K562 (cell line): ENCODE results near the gene SCN4B. TPM values are rescaled to one million over a fixed set of nuclear protein-coding genes. Genes with fewer than 3 reads are reported as not detected.

Experiments
- ATAC-seq: fragments of 200-7000 bp; cut with Tn5 transposase; 3 replicates; pipeline ENCODE4 v1.9.1; 2020; ENCODE audit warnings: moderate library complexity
- BruUV-seq: library from RNA; stranded (reverse); fragments of 400-500 nt; replicated peaks from 2 replicates; lab custom pipeline; 2021; lab: Mats Ljungman, UMichigan
- CTCF ChIA-PET: fragments of 300-600 bp; formaldehyde crosslinking; extraction: SDS; loops from one replicate; lab custom pipeline; 2021; ENCODE audit warnings: low intra/inter-chr PET ratio; lab: Yijun Ruan, JAX
- POLR2A ChIA-PET: fragments of 300-600, 350-650 bp; sonication (Branson Sonifier 250); formaldehyde crosslinking; extraction: SDS; loops from one replicate; lab custom pipeline; 2021; ENCODE audit warnings: antibody characterized with exemption, inconsistent platforms; lab: Yijun Ruan, JAX
- DNase-seq, 4 experiments: peaks; one replicate each; pipeline versions ENCODE4 v3.0.0 to v3.0.0-alpha.2; 2011 to 2018; ENCODE audit warnings: low spot score in 3 of 4, mixed read lengths in 3 of 4; ENCODE audit errors: extremely low read depth in 1 of 4
- FAIRE-seq: peaks from 2 replicates; lab custom pipeline; 2011; peaks lifted over from hg19 to GRCh38; lab: Jason Lieb, UNC
- H2AFZ ChIP-seq: 2 replicates; pipeline ENCODE4 v1.6.0; 2011; ENCODE audit warnings: low read depth, low read length, control low read depth, inconsistent platforms
- H3K27ac ChIP-seq: fragments of 200-600 bp; 3 replicates; pipeline ENCODE4 v1.8.0; 2011; ENCODE audit warnings: low read depth, mild to moderate bottlenecking, control low read depth, inconsistent platforms, low read length, moderate library complexity, mixed read lengths; ENCODE audit errors: extremely low read depth
- H3K27me3 ChIP-seq, 2 experiments: fragments of 300-600 bp in 1 of 2; 2 replicates in 1 of 2; 3 replicates in 1 of 2; pipeline versions ENCODE4 v1.6.0 to v1.8.0; 2011; ENCODE audit warnings: inconsistent platforms in 2 of 2, low read length in 2 of 2, mild to moderate bottlenecking in 1 of 2, mixed read lengths in 1 of 2, moderate library complexity in 1 of 2; ENCODE audit not compliant: control insufficient read depth in 2 of 2, insufficient read depth in 2 of 2
- H3K36me3 ChIP-seq: fragments of 300-600 bp; 3 replicates; pipeline ENCODE4 v1.8.0; 2011; ENCODE audit warnings: mild to moderate bottlenecking, low read length, inconsistent platforms; ENCODE audit not compliant: control insufficient read depth, insufficient read depth
- H3K4me1 ChIP-seq, 2 experiments: fragments of 200-600 bp in 1 of 2; replicated peaks in 1 of 2; 2 replicates in 1 of 2; 3 replicates in 1 of 2; pipeline versions ENCODE4 v1.5.1 to v1.8.0; 2011; ENCODE audit warnings: inconsistent platforms in 2 of 2, low read length in 2 of 2, mild to moderate bottlenecking in 1 of 2, mixed read lengths in 1 of 2, moderate library complexity in 1 of 2; ENCODE audit not compliant: control insufficient read depth in 2 of 2, insufficient read depth in 2 of 2
- H3K4me2 ChIP-seq: 2 replicates; pipeline ENCODE4 v1.6.1; 2011; ENCODE audit warnings: low read length, control low read depth, inconsistent platforms, mixed read lengths; ENCODE audit not compliant: insufficient read depth
- H3K4me3 ChIP-seq: fragments of 200-600 bp; sonication (generic), shearing (Covaris generic); 2 replicates; pipeline ENCODE4 v1.5.1; 2016; ENCODE audit warnings: control low read depth, inconsistent platforms
- H3K79me2 ChIP-seq: fragments of 200-600 bp; 3 replicates; pipeline ENCODE4 v1.8.0; 2011; ENCODE audit warnings: low read length, inconsistent platforms; ENCODE audit not compliant: control insufficient read depth, insufficient read depth
- H3K9ac ChIP-seq, 2 experiments: 2 replicates each; pipeline versions ENCODE4 v1.6.0 to v1.6.1; 2011; ENCODE audit warnings: low read depth in 2 of 2, low read length in 2 of 2, control low read depth in 1 of 2, inconsistent platforms in 1 of 2, mild to moderate bottlenecking in 1 of 2, mixed read lengths in 1 of 2; ENCODE audit not compliant: insufficient read depth in 1 of 2
- H3K9me1 ChIP-seq: one replicate; pipeline ENCODE4 v1.6.0; 2011; ENCODE audit warnings: inconsistent platforms, mild to moderate bottlenecking, low read length, moderate library complexity; ENCODE audit not compliant: control insufficient read depth, insufficient read depth
- H3K9me3 ChIP-seq: replicated peaks from 2 replicates; pipeline ENCODE4 v1.5.1; 2011; ENCODE audit warnings: low read depth, low read length, inconsistent platforms; ENCODE audit not compliant: control insufficient read depth, insufficient read depth
- H4K20me1 ChIP-seq: replicated peaks from 2 replicates; pipeline ENCODE4 v1.6.1; 2011; ENCODE audit warnings: low read length, inconsistent platforms, mixed read lengths; ENCODE audit not compliant: control insufficient read depth, insufficient read depth
- EP400 ChIP-seq: fragments of 450-650 bp; IDR thresholded peaks from 2 replicates; pipeline ENCODE4 v1.6.1; 2017; ENCODE audit warnings: antibody characterized with exemption, mild to moderate bottlenecking, moderate library complexity
- JUND ChIP-seq, 2 experiments: IDR thresholded peaks; 2 replicates in 1 of 2; 3 replicates in 1 of 2; pipeline ENCODE4 v1.6.1; 2011; ENCODE audit warnings: borderline replicate concordance in 2 of 2, low read depth in 2 of 2, low read length in 2 of 2, improper control_type of control experiment in 1 of 2, missing biosample characterization in 1 of 2, missing genetic modification characterization in 1 of 2, missing genetic modification reagents in 1 of 2
- KDM1A ChIP-seq, 2 experiments: fragments of 450-650 bp; IDR thresholded peaks; 2 replicates each; pipeline ENCODE4 v1.6.1; 2016; ENCODE audit warnings: mild to moderate bottlenecking in 2 of 2
- MEF2D ChIP-seq: conservative IDR thresholded peaks from 2 replicates; pipeline ENCODE4 v1.6.1; 2016; ENCODE audit warnings: low read depth, missing genetic modification characterization, missing compliant biosample characterization
- SMARCA5 ChIP-seq: fragments of 450-650 bp; IDR thresholded peaks from 2 replicates; pipeline ENCODE4 v1.6.1; 2016
- VEZF1 ChIP-seq: fragments of 200-800 bp; sonication (Bioruptor generic); IDR thresholded peaks from 2 replicates; pipeline ENCODE4 v1.6.1; 2017; ENCODE audit warnings: missing genetic modification characterization, missing compliant biosample characterization
- ZNF444 ChIP-seq: fragments of 250-450 bp; sonication (Bioruptor Pico); IDR thresholded peaks from 2 replicates; pipeline ENCODE4 v1.4.0; 2020; ENCODE audit warnings: mild to moderate bottlenecking, moderate library complexity
- ZNF740 ChIP-seq, 3 experiments: fragments of 200-800 bp in 1 of 3; sonication (Bioruptor generic) in 1 of 3; sonication (generic) in 1 of 3; formaldehyde crosslinking in 1 of 3; IDR thresholded peaks; 2 replicates each; pipeline versions ENCODE4 v1.6.1 to v1.8.0; 2016 to 2022; ENCODE audit warnings: mild to moderate bottlenecking in 2 of 3, missing compliant biosample characterization in 2 of 3, missing genetic modification characterization in 2 of 3, missing genetic modification reagents in 1 of 3
- WGBS: fragments of 100-300 bp; shearing (Covaris generic); methylation state at CpG from one replicate; pipeline ENCODE4 v1.1.6; 2016; ENCODE audit warnings: low coverage, mixed read lengths; ENCODE audit not compliant: insufficient coverage; ENCODE audit errors: missing lambda C conversion rate; 5-methylcytosine and 5-hydroxymethylcytosine counted together
- in situ Hi-C: fragments of 300-500 bp; cut with MboI; formaldehyde crosslinking; loops from 4 replicates; pipeline ENCODE4 v1.15.0; 2018; ENCODE audit warnings: inconsistent platforms, mixed read lengths
- intact Hi-C: fragments of 100-400 bp; cut with micrococcal nuclease; formaldehyde crosslinking; loops from 2 replicates; pipeline ENCODE4 v1.14.2; 2022
- polyA plus RNA-seq, 8 experiments: library from polyadenylated mRNA; depleted of rRNA in 4 of 8; stranded (reverse) in 5 of 8; unstranded in 3 of 8; fragments of >200 nt; fragmentation: Nextera tagmentation in 2 of 8; fragmentation: Illumina TruSeq in 1 of 8; extraction: Ambion mirVana in 2 of 8; extraction: Trizol in 1 of 8; gene quantifications; 2 replicates each; pipeline versions ENCODE4 v1.2.1 to v1.2.3, GENCODE V29; 2011 to 2014; ENCODE audit warnings: inconsistent platforms in 1 of 8, missing spikeins in 1 of 8
- total RNA-seq, 7 experiments: library from RNA; depleted of rRNA in 6 of 7; stranded (reverse); fragments of >200 nt in 6 of 7; fragmentation: Illumina TruSeq in 2 of 7; extraction: Trizol in 2 of 7; gene quantifications; 2 replicates each; pipeline versions ENCODE4 v1.2.1 to v1.2.3, GENCODE V29; 2011 to 2021; ENCODE audit warnings: low replicate concordance in 1 of 7

SCN4B gene
- total and polyA plus RNA-seq, 9 of the 15 experiments (the other 6 are each of a cell fraction or from before 2014, with no cell fraction given): 0.03 TPM; not detected in 8

- Histone ChIP-seq H3K9me1 (no peaks in the 10 kb centered on the region), H3K9ac (no peak within 1 kb of the TSS), H3K4me3 (no peak within 1 kb of the TSS), H3K4me1 (peaks cover 0 to 10% of the 10 kb centered on the region in 2 experiments; a peak in 2 of 5 replicates), H3K9me3 (no peaks in the 10 kb centered on the region), H3K27ac (no peak within 1 kb of the TSS), H2AFZ (no peak within 1 kb of the TSS), H3K4me2 (no peak within 1 kb of the TSS), H3K27me3 (peaks cover 28 to 54% of the 10 kb centered on the region in 2 experiments), H3K36me3 (no peaks in the 10 kb centered on the region), H3K79me2 (no peaks in the 10 kb centered on the region), H4K20me1 (0 out of 2 replicates have a peak, but pooled peaks cover 6% of the 10 kb centered on the region)
- ChIA-PET POLR2A (interaction anchor here (0.6 kb wide), 1 partner anchor 357 kb away, joined by 3 read pairs; no protein-coding TSS in a partner anchor), CTCF (no interaction called here)
- TF ChIP-seq ZNF740 (CRISPR knock-in tag; IDR thresholded peaks at IDR 0.05) (no peak), ZNF740 (tag; IDR thresholded peaks at IDR 0.05) (0 out of 4 replicates have a peak, but pooled peaks of 1 of the 2 experiments have one; percentile 47), MEF2D (tag) (no peak), SMARCA5 (no peak), VEZF1 (CRISPR knock-in tag) (peak; percentile 67), ZNF444 (peak; percentile 20; the same call in 1 of the 2 replicates), KDM1A (IDR thresholded peaks at IDR 0.05) (peak in 1 of 2 experiments; percentile 67; a peak in 1 of 4 replicates), EP400 (no peak), JUND (IDR thresholded peaks at IDR 0.05; ENCODE audit: borderline replicate concordance, low read depth, low read length) (no peak), JUND (tag; IDR thresholded peaks at IDR 0.05; ENCODE audit: borderline replicate concordance, low read depth, low read length) (no peak)
- intact Hi-C loops: loop anchor here (10.0 kb wide), 1 partner anchor 231 kb away; no protein-coding TSS in a partner anchor
- no peak for ATAC-seq
- in situ Hi-C loops: no loop called here
- BruUV-seq: no TSS peak
- no peak for FAIRE-seq
- WGBS: under 1% methylated on average over 14 of the region's 14 CpGs
- peak in 1 of 4 experiments; percentile 27 for DNase-seq
These were observed 23.6 kb upstream of the SCN4B start, which contains the start of gene SCN2B for GRCh38 chr11:118175993-118176777. SCN2B (minus strand) TSS chr11:118176639; CDS start chr11:118176431, 208 bp downstream.
